ENCODE results near the gene TLCD4.

TLCD4 gene

GRCh38 chr1:95115708-95116137 lies 1.4 kb upstream of the TLCD4 start:
- no peak overlapping the region for H3K4me3 ChIP-seq (ENCODE audit: low read depth, low read length)
- TF ChIP-seq CTCF (IDR thresholded peaks at IDR 0.05; ENCODE audit: low read depth, low read length) = no peak

- H3K4me3 ChIP-seq (ENCODE audit: low read depth, low read length) = peak overlapping the region; percentile 72
Measured at GRCh38 chr1:95116580-95117206, 462 bp upstream of the TLCD4 start.

GRCh38 chr1:95118067-95118499 lies 928 bp downstream of the TLCD4 start:
- TF ChIP-seq CTCF (IDR thresholded peaks at IDR 0.05; ENCODE audit: low read depth, low read length) = no peak
- H3K4me3 ChIP-seq (ENCODE audit: low read depth, low read length) = peak overlapping the region; percentile 72

More at GRCh38 chr1:95116580-95117206, 462 bp upstream of the TLCD4 start:
- TF ChIP-seq CTCF (IDR thresholded peaks at IDR 0.05; ENCODE audit: low read depth, low read length) = peak; percentile 17; the same call in 1 of the 2 replicates

- no peak overlapping the region for H3K4me3 ChIP-seq (ENCODE audit: low read depth, low read length)
- no peak for TF ChIP-seq CTCF (IDR thresholded peaks at IDR 0.05; ENCODE audit: low read depth, low read length)
Measured at GRCh38 chr1:95118710-95119109, 1.6 kb downstream of the TLCD4 start.

GRCh38 chr1:95119273-95119672 lies 2.1 kb downstream of the TLCD4 start:
- TF ChIP-seq CTCF (IDR thresholded peaks at IDR 0.05; ENCODE audit: low read depth, low read length) = no peak
- no peak overlapping the region for H3K4me3 ChIP-seq (ENCODE audit: low read depth, low read length)

GRCh38 chr1:95122151-95122697 lies 5.1 kb downstream of the TLCD4 start:
- H3K4me3 ChIP-seq (ENCODE audit: low read depth, low read length) = no peak overlapping the region
- TF ChIP-seq CTCF (IDR thresholded peaks at IDR 0.05; ENCODE audit: low read depth, low read length) = no peak

GRCh38 chr1:95124342-95124741 lies 7.2 kb downstream of the TLCD4 start:
- no peak for TF ChIP-seq CTCF (IDR thresholded peaks at IDR 0.05; ENCODE audit: low read depth, low read length)
- H3K4me3 ChIP-seq (ENCODE audit: low read depth, low read length) = no peak overlapping the region
